ENCODE results near the gene DDX17.

GRCh38 chr22:38462960-38463784 lies 42.9 kb downstream of the DDX17 start:
- TF ChIP-seq CTCF (IDR thresholded peaks at IDR 0.05) (no peak), POLR2A (IDR thresholded peaks at IDR 0.05) (no peak)
